Muscle of leg (tissue), 11 donors: ENCODE data around the gene MDFIC. TPM values are rescaled to one million over a fixed set of nuclear protein-coding genes. Genes with fewer than 3 reads are reported as not detected.

Source experiments
- DNase-seq: peaks from one replicate; pipeline ENCODE4 v3.0.0; 2013
- H3K27ac ChIP-seq: one replicate; pipeline ENCODE4 v1.5.1; 2013; ENCODE audit warnings: mild to moderate bottlenecking, low read length, control low read depth
- H3K27me3 ChIP-seq: one replicate; pipeline ENCODE4 v1.6.1; 2013; ENCODE audit warnings: low read length; ENCODE audit not compliant: control insufficient read depth, insufficient read depth
- H3K36me3 ChIP-seq: one replicate; pipeline ENCODE4 v1.6.1; 2013; ENCODE audit warnings: low read length; ENCODE audit not compliant: control insufficient read depth, insufficient read depth
- H3K4me1 ChIP-seq: one replicate; pipeline ENCODE4 v1.6.1; 2013; ENCODE audit warnings: low read length; ENCODE audit not compliant: control insufficient read depth, insufficient read depth
- H3K4me3 ChIP-seq: one replicate; pipeline ENCODE4 v1.5.1; 2013; ENCODE audit warnings: low read length, control low read depth
- H3K9me3 ChIP-seq: replicated peaks from 2 replicates; pipeline ENCODE4 v1.6.1; 2013; ENCODE audit warnings: low read depth, low read length; ENCODE audit not compliant: control insufficient read depth
- WGBS: methylation state at CpG from one replicate; pipeline ENCODE4 v1.1.5; 2013; ENCODE audit warnings: missing lambda C conversion rate; ENCODE audit not compliant: insufficient coverage; 5-methylcytosine and 5-hydroxymethylcytosine counted together
- polyA plus RNA-seq, 8 donors: library from polyadenylated mRNA; unstranded; fragments of 120-200 nt; gene quantifications; one replicate each; pipeline versions ENCODE4 v1.2.1 to v1.2.3, GENCODE V29; 2013; ENCODE audit warnings: inconsistent platforms in 1 of 8, low replicate concordance in 1 of 8; ENCODE audit not compliant: insufficient read length in 8 of 8, insufficient read depth in 1 of 8
- total RNA-seq: library from RNA; stranded (reverse); fragments of 120-200 nt; gene quantifications from one replicate; pipeline ENCODE4 v1.2.4, GENCODE V29; 2013

The MDFIC gene
- total and polyA plus RNA-seq, 9 donors, result 24.5 to 44.3 (median 34.0) TPM

DNA sequence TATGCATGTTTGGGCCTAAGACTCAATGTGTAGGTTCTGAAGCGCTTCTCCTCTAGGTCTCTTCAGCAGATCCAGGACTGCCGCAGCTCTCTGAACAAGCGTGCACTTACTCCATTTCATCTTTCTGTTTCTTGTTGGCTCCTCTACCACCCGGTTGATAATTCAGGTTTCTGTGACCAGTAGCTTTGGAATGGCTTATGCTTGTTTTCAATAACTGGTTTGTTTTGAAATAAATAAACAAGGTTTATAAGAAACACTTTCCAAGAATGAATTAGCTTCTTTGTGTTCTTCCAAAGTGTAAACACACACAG, 1.5 kb downstream of the MDFIC start:
- Histone ChIP-seq H3K27me3 (no peaks in the 10 kb centered on the region), H3K4me1 (peaks cover 3% of the 10 kb centered on the region), H3K9me3 (no peaks in the 10 kb centered on the region), H3K27ac (peak overlapping the region; percentile 95), H3K4me3 (peak overlapping the region; percentile 96), H3K36me3 (peaks cover 3% of the 10 kb centered on the region)
- WGBS, result no CpG with 5 or more reads among the region's 4 CpGs
- DNase-seq, result no peak

DNA sequence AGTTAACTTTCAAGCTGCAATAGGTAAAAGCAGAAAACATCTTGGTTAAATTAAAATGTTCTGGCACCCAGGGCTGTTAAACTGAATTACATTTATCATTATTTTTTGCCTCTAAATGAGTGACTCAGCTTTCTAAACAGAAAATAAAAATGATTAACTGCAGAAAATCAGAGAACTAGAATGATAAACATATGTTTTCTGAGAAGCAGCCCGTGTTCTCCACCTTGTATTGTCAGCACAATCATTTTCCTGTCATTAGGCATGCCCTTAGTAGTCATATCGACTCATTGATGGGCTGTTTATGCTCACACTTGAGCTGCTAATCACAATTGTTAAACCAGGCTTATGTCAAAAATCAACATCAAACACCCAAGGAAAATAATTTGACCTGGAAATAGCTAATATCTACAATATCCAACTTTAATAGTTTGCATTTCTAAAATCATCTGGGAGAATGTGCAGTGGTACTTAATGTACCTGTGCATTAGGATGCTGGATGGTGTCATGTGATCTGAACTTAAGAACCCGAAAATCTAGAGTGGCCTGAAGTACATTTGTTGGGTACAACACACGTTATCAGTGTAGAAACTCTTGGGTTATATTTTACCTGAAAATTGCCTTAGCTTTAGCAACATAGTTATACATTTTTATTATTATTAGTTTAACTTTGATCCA, 2.3 kb downstream of the MDFIC start:
- Histone ChIP-seq H3K27me3 (no peaks in the 10 kb centered on the region), H3K4me1 (peaks cover 3% of the 10 kb centered on the region), H3K36me3 (peaks cover 3% of the 10 kb centered on the region), H3K27ac (peak overlapping the region; percentile 95), H3K4me3 (peak overlapping the region; percentile 96), H3K9me3 (no peaks in the 10 kb centered on the region)
- DNase-seq, result no peak
- 60% methylated on average over 3 of the region's 4 CpGs for WGBS

DNA sequence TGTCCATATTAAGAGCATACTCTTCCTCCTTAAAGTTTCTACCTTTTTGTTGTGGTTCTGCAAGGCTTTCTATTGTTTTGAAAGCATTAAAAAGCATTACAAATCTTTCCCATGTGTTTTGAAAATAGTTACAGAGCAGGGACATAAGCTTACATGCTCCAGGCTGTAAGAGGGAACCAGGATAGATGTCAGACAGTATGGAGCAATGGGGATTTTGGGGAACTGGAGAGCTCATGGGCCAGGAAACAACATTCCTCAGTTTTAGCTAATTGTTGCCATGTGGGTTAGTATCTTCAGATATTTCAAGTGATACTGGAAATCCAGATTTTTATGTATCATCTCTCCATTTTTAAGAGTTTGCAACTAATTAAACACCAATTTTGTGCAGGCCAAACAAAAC, 3.5 kb downstream of the MDFIC start:
- Histone ChIP-seq H3K36me3 (peaks cover 3% of the 10 kb centered on the region), H3K4me1 (peaks cover 6% of the 10 kb centered on the region), H3K4me3 (no peak overlapping the region), H3K27me3 (no peaks in the 10 kb centered on the region), H3K9me3 (no peaks in the 10 kb centered on the region), H3K27ac (no peak overlapping the region)
- no peak for DNase-seq

DNA sequence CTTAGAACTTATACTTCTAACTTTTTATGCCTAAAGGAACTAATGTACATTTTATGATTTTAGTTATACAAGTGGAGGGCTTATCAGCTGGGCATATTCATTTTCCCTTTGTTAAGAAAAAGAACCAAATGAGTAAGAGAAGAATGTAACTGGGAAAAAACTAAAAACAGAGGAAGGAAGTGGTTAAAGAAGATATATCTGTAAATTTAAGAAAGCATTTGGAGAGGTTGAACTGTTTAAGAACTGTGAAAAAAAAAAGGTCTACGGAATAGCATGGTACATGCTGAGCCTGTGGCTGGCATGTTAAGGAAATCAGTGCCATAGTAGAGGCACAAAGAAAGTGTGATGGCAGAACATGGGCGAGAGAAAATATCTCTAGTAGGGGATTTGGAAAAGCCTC, 6.2 kb downstream of the MDFIC start:
- DNase-seq, result no peak
- H3K4me1 ChIP-seq, result peaks cover 6% of the 10 kb centered on the region
- peaks cover 3% of the 10 kb centered on the region for H3K36me3 ChIP-seq
- no peak overlapping the region for H3K27ac ChIP-seq
- no peak overlapping the region for H3K4me3 ChIP-seq
- 100% methylated on average over 1 of the region's 2 CpGs for WGBS
- no peaks in the 10 kb centered on the region for H3K27me3 ChIP-seq
- H3K9me3 ChIP-seq, result no peaks in the 10 kb centered on the region

DNA sequence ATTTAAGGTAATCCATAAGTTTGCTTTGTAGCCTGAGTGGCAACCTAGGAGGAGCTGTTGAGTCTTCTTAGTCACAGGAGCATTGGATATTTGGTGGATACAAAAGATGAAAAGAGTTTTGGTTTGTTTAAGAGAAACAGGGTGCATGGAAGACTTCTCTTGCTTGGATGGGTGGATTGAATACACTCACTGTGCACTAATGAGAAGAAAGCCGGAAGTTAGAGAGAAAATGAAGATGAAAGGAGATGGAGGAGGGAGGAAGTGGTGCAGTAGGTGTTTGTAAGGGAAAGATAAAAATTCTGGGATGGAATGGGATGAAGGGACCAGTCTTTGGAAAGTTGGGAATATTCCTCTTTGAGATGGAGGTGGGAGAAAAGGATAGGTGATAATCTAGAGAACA, 7.7 kb downstream of the MDFIC start:
- Histone ChIP-seq H3K27me3 (no peaks in the 10 kb centered on the region), H3K4me3 (no peak overlapping the region), H3K27ac (no peak overlapping the region), H3K9me3 (no peaks in the 10 kb centered on the region), H3K36me3 (peaks cover 3% of the 10 kb centered on the region), H3K4me1 (peaks cover 6% of the 10 kb centered on the region)
- WGBS, result 65% methylated on average over 1 of the region's 1 CpG
- DNase-seq, result no peak

DNA sequence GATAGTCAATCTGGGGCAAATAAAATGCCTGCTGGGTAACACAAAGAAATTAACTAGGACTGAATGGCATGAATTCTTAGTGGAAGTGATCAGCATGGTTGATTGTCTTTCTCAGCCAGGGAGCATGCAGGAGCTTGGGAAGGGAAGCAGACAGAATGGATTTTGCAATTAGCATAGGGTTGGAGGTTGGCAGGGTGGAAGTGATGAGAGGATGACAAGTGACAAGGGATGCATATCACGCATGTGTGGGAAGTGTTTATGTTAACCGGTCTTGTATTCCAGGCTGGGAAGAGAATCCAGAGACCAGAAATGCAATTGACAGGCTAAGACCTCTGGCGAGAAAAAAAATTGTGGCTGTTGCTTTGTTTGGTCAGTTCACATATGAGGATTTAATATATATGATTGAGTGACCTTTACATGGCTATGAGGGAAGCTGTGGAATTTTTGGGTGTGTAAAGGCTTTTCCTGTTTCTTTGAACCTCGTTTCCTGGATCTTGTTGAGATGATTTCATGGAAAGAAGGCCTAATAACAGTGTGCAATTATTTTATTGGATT, 8.3 kb downstream of the MDFIC start:
- 26% methylated on average over 3 of the region's 4 CpGs for WGBS
- H3K4me1 ChIP-seq, result peaks cover 6% of the 10 kb centered on the region
- peak; percentile 33 for DNase-seq
- H3K36me3 ChIP-seq, result peaks cover 3% of the 10 kb centered on the region
- H3K27ac ChIP-seq, result peak overlapping the region; percentile 53
- H3K27me3 ChIP-seq, result no peaks in the 10 kb centered on the region
- H3K4me3 ChIP-seq, result no peak overlapping the region
- H3K9me3 ChIP-seq, result no peaks in the 10 kb centered on the region

DNA sequence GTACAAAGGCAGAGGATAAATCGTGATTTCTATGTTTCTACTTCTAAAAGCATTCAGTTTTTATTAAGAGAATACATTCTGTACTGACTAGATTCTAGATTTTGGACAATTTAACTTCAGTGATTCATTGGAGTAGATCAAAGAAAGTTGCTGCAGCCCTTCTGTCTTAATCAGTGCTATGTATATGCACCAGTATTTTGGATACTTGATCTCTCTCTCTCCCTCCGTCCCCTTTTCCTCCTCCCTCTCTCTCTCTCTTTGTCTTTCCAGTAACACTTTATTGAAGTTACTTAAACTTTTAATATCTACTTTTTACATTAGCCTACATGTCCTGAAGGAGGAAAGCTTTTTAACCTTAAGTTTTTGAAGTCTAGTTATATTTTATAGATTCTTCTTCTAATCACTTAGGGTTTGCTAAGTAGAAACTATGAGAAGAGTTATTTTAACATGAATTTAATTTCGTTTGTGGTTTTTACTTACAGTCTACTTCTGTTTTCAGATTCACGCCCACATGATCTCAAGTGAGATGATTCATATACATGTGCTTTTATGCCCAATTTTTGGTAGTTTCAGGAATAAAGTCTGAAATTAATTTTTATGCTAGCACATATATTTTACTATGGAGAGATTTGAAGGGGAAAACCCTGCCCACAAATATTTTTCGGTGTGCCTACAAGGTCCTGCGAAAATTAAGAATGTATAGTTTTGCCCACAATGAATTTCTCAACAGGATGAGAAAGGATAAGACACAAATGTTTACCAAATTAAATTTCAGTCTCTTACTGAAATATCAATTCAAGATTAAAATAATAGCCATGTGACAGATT, 9.1 kb downstream of the MDFIC start:
- H3K27me3 ChIP-seq, result no peaks in the 10 kb centered on the region
- no peaks in the 10 kb centered on the region for H3K36me3 ChIP-seq
- DNase-seq, result peak; percentile 36
- no CpG with 5 or more reads among the region's 6 CpGs for WGBS
- H3K4me1 ChIP-seq, result peaks cover 6% of the 10 kb centered on the region
- peak overlapping the region; percentile 53 for H3K27ac ChIP-seq
- H3K4me3 ChIP-seq, result no peak overlapping the region
- H3K9me3 ChIP-seq, result no peaks in the 10 kb centered on the region

DNA sequence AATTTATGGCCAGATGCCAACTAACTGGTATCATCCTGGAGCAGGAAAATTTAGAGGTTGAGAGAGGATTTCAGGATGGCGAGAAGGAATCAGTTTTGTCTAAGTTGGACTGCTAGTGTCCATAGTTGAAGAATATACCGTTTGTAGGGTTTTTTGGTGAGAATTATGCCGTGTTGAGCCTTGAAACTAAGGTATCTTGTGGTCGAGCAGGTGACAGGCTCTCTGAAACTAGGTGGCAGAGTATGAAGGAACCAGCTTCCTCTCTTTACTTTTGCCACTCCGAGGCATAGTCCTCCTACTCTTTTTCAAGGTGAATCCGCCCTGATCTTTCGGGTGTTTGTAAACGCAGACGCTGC, 9.7 kb downstream of the MDFIC start:
- H3K4me1 ChIP-seq, result peaks cover 6% of the 10 kb centered on the region
- no peaks in the 10 kb centered on the region for H3K27me3 ChIP-seq
- H3K36me3 ChIP-seq, result no peaks in the 10 kb centered on the region
- no peak overlapping the region for H3K27ac ChIP-seq
- H3K9me3 ChIP-seq, result no peaks in the 10 kb centered on the region
- DNase-seq, result no peak
- no peak overlapping the region for H3K4me3 ChIP-seq
- WGBS, result 78% methylated on average over 2 of the region's 9 CpGs

DNA sequence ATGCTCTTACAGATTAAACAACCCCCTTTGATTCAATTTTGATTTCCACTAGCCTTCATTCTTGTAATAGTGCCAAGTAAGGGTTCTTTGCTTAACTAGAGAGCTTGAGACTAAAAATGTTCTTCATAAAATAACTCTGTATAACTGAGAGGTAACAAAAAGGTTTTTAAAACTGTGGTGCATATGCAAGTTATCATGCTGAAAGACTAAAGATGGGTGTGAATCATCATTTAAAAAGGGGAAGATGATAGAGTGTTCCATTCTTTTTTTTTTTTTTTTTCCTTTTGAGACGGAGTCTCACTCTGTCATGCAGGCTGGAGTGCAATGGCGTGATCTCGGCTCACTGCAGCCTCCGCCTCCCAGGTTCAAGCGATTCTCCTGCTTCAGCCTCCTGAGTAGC, 11.1 kb downstream of the MDFIC start:
- DNase-seq, result no peak
- WGBS, result no CpG with 5 or more reads among the region's 5 CpGs
- Histone ChIP-seq H3K27me3 (no peaks in the 10 kb centered on the region), H3K9me3 (no peaks in the 10 kb centered on the region), H3K4me3 (no peak overlapping the region), H3K4me1 (peaks cover 6% of the 10 kb centered on the region), H3K27ac (no peak overlapping the region), H3K36me3 (no peaks in the 10 kb centered on the region)

DNA sequence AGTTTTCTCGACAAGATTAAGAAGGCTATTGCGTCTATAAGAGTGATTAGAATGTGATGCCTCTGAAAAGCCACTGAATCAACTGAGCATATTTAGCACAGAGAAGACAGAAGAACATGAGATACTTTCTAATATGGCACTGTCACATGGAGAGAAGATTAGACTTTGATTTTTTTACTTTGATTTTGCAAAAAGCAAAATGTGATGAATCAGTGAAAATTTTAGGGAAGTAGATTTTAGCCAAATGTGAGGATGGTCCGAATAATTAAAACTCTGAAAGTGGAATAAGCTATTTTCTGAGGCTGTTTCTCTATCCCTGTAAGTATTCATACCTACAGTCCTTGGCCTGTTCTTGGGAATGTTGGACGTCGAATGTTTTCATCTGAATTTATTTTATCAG, 11.8 kb downstream of the MDFIC start:
- Histone ChIP-seq H3K4me3 (no peak overlapping the region), H3K27me3 (no peaks in the 10 kb centered on the region), H3K36me3 (no peaks in the 10 kb centered on the region), H3K4me1 (peaks cover 6% of the 10 kb centered on the region), H3K9me3 (no peaks in the 10 kb centered on the region), H3K27ac (no peak overlapping the region)
- DNase-seq, result no peak
- WGBS, result no CpG with 5 or more reads among the region's 5 CpGs
